Natural killer cell treated with Interleukin-12 subunit alpha and Interleukin-12 subunit beta and Interleukin-15 and Interleukin-18, amount 100 ng/mL, for 72 hours (primary cell): ENCODE measurements around the gene HK1. TPM values are rescaled to one million over a fixed set of nuclear protein-coding genes. Genes with fewer than 3 reads are reported as not detected.
"Not testable (repeated sequence)": the region's sequence is repeated elsewhere in the genome, so short reads cannot be mapped to it uniquely, and the experiment has no call there.

Source experiments
- ATAC-seq, 2 donors: fragments of 150-1000 bp; cut with Tn5 transposase in 1 of 2; sonication (Bioruptor Pico), chemical (Tn5 transposase) in 1 of 2; 2 replicates each; pipeline ENCODE4 v1.10.0; 2021
- DNase-seq: peaks from one replicate; pipeline ENCODE4 v3.0.0; 2022; ENCODE audit warnings: low spot score
- H3K27ac Mint-ChIP-seq, 2 donors: 1 replicate in 1 of 2; 2 replicates in 1 of 2; pipeline ENCODE4 v1.8.0; 2022; ENCODE audit warnings: mixed read lengths in 2 of 2, mild to moderate bottlenecking in 1 of 2, moderate library complexity in 1 of 2
- H3K27me3 Mint-ChIP-seq, 2 donors: 1 replicate in 1 of 2; 2 replicates in 1 of 2; pipeline ENCODE4 v1.8.0; 2022; ENCODE audit warnings: mixed read lengths in 2 of 2
- H3K36me3 Mint-ChIP-seq: one replicate; pipeline ENCODE4 v1.8.0; 2022; ENCODE audit warnings: mixed read lengths
- H3K4me1 Mint-ChIP-seq, 2 donors: 1 replicate in 1 of 2; 2 replicates in 1 of 2; pipeline ENCODE4 v1.8.0; 2022; ENCODE audit warnings: low read depth in 2 of 2, mixed read lengths in 2 of 2, mild to moderate bottlenecking in 1 of 2
- H3K4me3 Mint-ChIP-seq: one replicate; pipeline ENCODE4 v1.8.0; 2022; ENCODE audit warnings: mixed read lengths
- H3K9me3 Mint-ChIP-seq: 2 replicates; pipeline ENCODE4 v1.8.0; 2022; ENCODE audit warnings: mixed read lengths
- total RNA-seq, 2 donors: library from RNA; stranded (reverse); gene quantifications; one replicate each; pipeline ENCODE4 v1.2.3, GENCODE V29; 2022

The HK1 gene
- total RNA-seq, 2 donors from 2014 or later: 169 to 185 TPM

DNA sequence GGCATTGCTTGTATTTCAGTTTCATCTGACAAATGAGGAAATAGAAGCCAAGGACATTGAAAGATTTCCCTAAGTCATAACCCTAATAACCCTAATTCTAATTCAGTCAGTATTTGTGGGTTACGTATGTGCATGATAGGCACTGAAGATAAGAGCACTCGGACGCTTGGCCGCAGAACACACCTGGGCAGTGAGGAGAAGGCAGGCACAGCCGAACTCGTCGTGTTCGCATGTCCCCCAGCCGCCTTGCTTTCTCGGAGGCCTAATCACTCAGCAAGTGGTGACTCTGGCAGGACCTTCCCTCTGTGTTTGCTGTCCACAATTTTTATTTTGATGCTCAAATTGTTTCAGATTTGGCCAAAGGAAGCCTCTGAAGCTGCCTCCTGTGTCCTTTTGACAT is 34.5 kb upstream of the HK1 start:
- ATAC-seq: no peak
- no peak overlapping the region for H3K4me3 Mint-ChIP-seq
- no peaks in the 10 kb centered on the region for H3K27me3 Mint-ChIP-seq
- no peaks in the 10 kb centered on the region for H3K9me3 Mint-ChIP-seq
- peaks cover 0 to 5% of the 10 kb centered on the region in 2 donors for H3K4me1 Mint-ChIP-seq
- no peak overlapping the region for H3K27ac Mint-ChIP-seq
- H3K36me3 Mint-ChIP-seq: no peaks in the 10 kb centered on the region
- no peak for DNase-seq

DNA sequence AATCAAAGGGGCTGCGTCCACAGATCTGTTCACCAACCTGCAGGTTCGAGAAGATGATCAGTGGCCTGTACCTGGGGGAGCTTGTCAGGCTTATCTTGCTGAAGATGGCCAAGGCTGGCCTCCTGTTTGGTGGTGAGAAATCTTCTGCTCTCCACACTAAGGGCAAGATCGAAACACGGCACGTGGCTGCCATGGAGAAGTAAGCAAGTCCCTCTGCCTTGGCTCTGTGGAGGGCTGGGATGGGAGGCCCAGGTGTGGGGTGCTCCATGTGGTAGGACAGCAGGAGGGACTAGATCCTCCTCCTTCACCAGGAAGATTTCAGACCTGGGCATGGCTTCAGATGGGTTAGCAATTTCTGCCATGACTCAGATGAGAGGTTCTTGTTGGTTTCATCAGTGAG is 32.3 kb upstream of the HK1 start:
- Mint-ChIP-seq H3K9me3 (no peaks in the 10 kb centered on the region), H3K27ac (no peak overlapping the region), H3K27me3 (no peaks in the 10 kb centered on the region), H3K36me3 (no peaks in the 10 kb centered on the region), H3K4me1 (peaks cover 0 to under 1% of the 10 kb centered on the region in 2 donors), H3K4me3 (no peak overlapping the region)
- no peak for DNase-seq
- ATAC-seq: no peak

DNA sequence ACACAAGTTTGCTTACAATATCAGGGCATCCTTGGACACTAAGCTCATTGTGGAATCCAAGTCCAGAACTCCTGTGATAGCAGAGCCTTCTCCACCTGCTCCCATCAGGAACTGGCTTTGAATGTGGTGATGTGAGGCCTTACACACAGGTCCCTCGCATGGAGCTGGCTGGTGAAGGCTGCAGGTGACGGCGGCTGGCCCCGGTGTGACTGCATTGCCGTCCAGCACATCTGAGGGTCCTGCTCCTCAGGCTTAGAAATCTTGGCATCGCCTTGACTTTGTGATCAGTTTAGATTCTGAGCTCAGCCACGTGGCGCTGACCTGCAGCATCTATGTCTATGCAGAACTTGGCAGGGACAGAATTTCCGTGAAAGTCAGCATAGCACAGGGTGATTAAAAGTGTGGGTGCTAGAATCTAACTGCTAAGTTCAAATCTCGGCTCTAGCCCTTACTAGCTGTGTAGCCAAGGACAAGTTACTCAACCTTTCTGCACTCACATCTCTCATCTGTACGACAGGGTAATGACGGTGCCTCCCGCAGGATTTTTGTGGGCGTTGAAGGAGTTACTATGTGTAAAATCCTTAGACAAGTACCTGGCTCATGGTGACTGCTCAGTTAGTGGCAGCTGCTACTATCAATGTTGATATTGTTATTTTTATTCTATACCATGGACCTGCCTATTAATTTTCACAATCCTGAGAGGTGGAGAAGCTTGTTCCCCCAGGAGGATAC is 31.5 kb upstream of the HK1 start:
- ATAC-seq (no peak), DNase-seq (no peak)
- Mint-ChIP-seq H3K4me3 (no peak overlapping the region), H3K27ac (no peak overlapping the region), H3K4me1 (no peaks in the 10 kb centered on the region), H3K36me3 (no peaks in the 10 kb centered on the region), H3K9me3 (no peaks in the 10 kb centered on the region), H3K27me3 (no peaks in the 10 kb centered on the region)

DNA sequence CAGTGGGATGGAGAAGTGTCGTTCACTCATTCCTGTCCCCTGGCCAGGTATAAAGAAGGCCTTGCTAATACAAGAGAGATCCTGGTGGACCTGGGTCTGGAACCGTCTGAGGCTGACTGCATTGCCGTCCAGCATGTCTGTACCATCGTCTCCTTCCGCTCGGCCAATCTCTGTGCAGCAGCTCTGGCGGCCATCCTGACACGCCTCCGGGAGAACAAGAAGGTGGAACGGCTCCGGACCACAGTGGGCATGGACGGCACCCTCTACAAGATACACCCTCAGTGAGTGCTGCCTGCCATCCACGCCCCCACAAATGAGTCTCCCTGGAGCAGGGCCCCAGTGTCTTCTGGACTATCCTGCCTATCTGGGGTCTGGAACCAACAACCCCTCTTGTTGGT is 31.0 kb upstream of the HK1 start:
- H3K9me3 Mint-ChIP-seq: no peaks in the 10 kb centered on the region

DNA sequence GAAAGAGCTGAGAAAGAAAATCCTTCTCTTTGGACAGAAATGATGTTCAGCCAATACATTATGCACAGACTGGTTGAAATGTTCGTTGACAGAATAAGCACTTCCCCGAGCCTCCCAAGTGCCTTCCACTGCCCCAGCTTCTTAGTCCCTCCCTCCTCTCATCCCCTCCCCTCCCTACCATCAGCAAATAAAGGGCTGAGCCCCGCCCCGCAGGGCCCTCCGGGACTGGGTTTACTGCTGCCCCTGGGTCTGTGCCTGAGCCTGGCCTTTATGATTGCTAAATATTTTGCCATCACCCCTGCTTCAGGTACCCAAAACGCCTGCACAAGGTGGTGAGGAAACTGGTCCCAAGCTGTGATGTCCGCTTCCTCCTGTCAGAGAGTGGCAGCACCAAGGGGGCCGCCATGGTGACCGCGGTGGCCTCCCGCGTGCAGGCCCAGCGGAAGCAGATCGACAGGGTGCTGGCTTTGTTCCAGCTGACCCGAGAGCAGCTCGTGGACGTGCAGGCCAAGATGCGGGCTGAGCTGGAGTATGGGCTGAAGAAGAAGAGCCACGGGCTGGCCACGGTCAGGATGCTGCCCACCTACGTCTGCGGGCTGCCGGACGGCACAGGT is 30.1 kb upstream of the HK1 start:
- ATAC-seq: no peak
- Mint-ChIP-seq H3K27me3 (no peaks in the 10 kb centered on the region), H3K4me1 (no peaks in the 10 kb centered on the region), H3K36me3 (no peaks in the 10 kb centered on the region), H3K9me3 (no peaks in the 10 kb centered on the region), H3K4me3 (no peak overlapping the region), H3K27ac (no peak overlapping the region)
- DNase-seq: no peak

More for the DNA sequence above, 31.0 kb upstream of the HK1 start:
- ATAC-seq: peak in 1 of 2 donors; percentile 41
- H3K27me3 Mint-ChIP-seq: no peaks in the 10 kb centered on the region
- no peaks in the 10 kb centered on the region for H3K36me3 Mint-ChIP-seq
- no peak overlapping the region for H3K27ac Mint-ChIP-seq
- no peak for DNase-seq
- H3K4me3 Mint-ChIP-seq: no peak overlapping the region
- H3K4me1 Mint-ChIP-seq: no peaks in the 10 kb centered on the region

DNA sequence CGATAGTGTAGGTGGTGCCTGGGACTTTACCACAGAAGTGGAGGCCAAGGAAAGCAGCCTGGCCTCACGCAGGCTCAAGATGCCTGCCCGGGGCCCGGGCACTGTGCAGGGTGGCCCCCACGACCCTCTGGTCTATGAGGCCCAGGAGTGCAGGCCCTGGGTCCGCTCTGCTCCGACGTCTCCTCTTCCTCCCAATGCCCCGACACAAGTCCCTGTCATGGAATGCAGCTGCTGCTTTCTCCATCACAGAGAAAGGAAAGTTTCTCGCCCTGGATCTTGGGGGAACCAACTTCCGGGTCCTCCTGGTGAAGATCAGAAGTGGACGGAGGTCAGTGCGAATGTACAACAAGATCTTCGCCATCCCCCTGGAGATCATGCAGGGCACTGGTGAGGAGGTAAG is 28.3 kb upstream of the HK1 start:
- Mint-ChIP-seq H3K36me3 (no peaks in the 10 kb centered on the region), H3K4me1 (no peaks in the 10 kb centered on the region), H3K27me3 (no peaks in the 10 kb centered on the region), H3K4me3 (no peak overlapping the region), H3K9me3 (no peaks in the 10 kb centered on the region), H3K27ac (no peak overlapping the region)
- DNase-seq (no peak), ATAC-seq (no peak)

DNA sequence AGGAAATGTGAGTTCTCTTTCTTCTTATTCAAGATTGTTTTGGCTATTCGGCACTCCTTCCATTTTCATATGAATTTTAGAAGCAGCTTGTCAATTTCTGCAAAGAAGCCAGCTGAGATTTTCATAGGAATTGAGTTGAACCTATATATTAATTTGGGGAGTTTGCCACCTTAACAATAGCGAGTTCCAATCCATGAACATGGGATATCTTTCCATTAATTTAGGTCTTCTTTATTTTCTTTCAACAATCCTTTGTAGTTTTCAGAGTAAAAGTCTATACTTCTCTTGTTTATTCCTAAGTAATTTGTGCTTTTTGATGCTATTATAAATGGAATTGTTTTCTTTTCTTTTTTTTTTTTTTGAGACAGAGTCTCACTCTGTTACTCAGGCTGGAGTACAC is 26.9 kb upstream of the HK1 start:
- H3K4me3 Mint-ChIP-seq, H3K27ac Mint-ChIP-seq, H3K36me3 Mint-ChIP-seq, DNase-seq, ATAC-seq, H3K4me1 Mint-ChIP-seq, H3K27me3 Mint-ChIP-seq, H3K9me3 Mint-ChIP-seq: not testable (repeated sequence)

DNA sequence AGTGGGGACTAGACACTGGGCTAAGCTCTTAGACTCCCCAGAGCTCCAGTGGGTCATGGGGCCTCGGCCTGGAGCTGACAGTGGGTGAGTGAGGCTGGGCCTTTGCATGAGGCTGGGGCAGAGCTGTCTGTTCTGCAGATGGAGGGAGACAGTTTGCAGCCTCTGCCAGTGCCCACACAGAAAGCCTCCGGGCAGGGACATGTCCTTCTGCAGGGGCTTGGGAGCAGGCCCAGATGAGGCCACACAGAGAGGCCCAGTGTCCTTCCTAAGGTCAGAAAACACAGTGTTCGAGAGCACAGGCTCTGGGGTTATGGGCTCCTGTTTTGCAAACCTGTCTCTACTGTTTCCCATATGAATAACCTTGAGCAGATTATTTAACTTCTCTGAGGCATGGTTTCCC is 25.1 kb upstream of the HK1 start:
- Mint-ChIP-seq H3K4me1 (no peaks in the 10 kb centered on the region), H3K9me3 (no peaks in the 10 kb centered on the region), H3K27me3 (no peaks in the 10 kb centered on the region), H3K27ac (no peak overlapping the region), H3K4me3 (no peak overlapping the region), H3K36me3 (no peaks in the 10 kb centered on the region)
- no peak for ATAC-seq
- no peak for DNase-seq

DNA sequence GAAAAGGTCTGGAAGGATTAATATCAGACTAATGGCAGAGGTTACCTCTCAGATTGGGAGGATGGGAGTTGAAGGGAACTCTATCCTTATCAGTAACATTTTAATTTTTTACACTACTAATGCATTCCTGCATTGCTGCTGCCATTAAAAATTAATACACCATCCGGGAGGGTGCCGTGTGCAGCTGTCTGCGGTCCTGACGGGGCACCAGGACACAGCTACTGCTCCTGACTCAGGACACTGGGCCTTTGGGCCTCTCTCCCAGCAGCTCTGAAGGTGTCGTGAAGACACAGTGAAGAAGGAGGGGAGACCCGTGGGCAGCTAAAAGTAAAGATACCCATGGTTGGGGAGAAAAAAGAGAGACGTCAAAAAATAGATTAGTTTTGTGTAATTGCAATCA is 23.4 kb upstream of the HK1 start:
- no peak overlapping the region for H3K27ac Mint-ChIP-seq
- no peak for ATAC-seq
- no peaks in the 10 kb centered on the region for H3K36me3 Mint-ChIP-seq
- DNase-seq: no peak
- no peaks in the 10 kb centered on the region for H3K9me3 Mint-ChIP-seq
- H3K4me1 Mint-ChIP-seq: no peaks in the 10 kb centered on the region
- H3K27me3 Mint-ChIP-seq: no peaks in the 10 kb centered on the region
- H3K4me3 Mint-ChIP-seq: no peak overlapping the region

DNA sequence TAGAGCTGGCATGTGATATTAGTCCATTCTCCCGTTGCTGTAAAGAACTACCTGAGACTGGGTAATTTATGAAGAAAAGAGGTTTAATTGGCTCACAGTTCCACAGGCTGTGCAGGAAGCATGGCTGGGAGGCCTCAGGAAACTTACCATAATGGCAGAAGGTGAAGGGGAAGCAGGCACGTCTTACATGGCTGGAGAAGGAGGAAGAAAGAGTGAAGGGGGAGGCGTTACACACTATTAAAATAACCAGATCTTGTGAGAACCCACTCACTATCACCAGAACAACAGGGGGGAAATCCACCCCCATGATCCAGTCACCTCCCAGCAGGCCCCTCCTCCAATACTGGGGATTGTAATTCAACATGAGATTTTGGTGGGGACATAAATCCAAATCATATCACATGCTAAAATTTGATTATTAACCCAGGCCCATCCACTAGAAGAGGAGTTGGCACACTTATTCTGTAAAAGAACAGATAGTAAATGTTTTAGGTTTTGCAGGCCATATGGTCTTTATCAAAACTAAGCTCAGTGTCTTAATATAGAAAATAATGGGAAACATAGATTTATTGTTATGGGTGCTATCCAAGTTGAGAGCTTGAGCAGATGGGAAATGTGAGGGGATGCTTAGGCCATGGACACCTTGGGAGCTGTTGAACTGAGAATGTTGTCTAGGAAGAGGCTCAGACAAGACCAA is 18.6 kb upstream of the HK1 start:
- H3K4me1 Mint-ChIP-seq: peaks cover 8 to 19% of the 10 kb centered on the region in 2 donors
- no peaks in the 10 kb centered on the region for H3K36me3 Mint-ChIP-seq
- H3K9me3 Mint-ChIP-seq: no peaks in the 10 kb centered on the region
- no peak for DNase-seq
- H3K4me3 Mint-ChIP-seq: no peak overlapping the region
- ATAC-seq: no peak
- no peaks in the 10 kb centered on the region for H3K27me3 Mint-ChIP-seq
- H3K27ac Mint-ChIP-seq: no peak overlapping the region

DNA sequence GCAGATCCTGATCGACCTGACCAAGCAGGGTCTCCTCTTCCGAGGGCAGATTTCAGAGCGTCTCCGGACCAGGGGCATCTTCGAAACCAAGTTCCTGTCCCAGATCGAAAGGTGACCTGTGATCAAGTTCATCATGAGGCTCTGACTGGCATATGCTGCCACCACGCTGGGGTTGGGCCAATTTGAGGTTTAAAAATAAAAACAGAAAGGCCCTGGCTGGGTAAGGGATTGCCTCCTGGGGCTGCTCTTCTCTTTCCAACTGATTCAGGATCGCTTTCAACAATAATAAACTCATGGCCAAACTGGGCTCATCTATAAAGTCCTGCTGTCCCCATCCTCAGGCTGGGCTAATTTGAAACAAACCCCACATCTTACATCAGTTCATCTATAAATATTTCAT is 17.1 kb upstream of the HK1 start:
- ATAC-seq (no peak), DNase-seq (no peak)
- H3K4me1 Mint-ChIP-seq: peaks cover 8 to 19% of the 10 kb centered on the region in 2 donors
- no peaks in the 10 kb centered on the region for H3K9me3 Mint-ChIP-seq
- peaks cover 0 to 3% of the 10 kb centered on the region in 2 donors for H3K27me3 Mint-ChIP-seq
- no peak overlapping the region for H3K27ac Mint-ChIP-seq
- H3K4me3 Mint-ChIP-seq: no peak overlapping the region
- H3K36me3 Mint-ChIP-seq: no peaks in the 10 kb centered on the region

DNA sequence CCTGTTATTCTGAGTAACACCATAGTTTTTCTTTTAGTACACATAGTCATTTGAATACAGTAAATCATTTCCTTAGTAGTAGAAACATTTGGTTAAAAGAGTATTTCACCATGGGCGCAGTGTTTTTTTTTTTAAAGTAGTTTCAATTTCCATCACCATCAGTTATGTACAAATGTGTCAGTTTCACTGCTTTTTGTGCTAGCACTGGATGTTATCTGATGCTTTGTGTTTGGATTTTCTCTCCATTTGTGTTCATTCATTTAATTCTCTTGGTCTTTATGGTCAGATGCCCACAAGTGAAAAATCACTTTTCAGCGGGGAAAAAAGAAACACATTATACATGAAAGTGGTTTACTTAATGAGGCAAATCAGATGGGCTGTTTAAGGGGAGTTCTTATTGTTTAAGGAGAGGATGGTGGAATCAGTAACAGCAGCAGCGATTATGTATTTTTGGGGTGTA is 16.0 kb upstream of the HK1 start:
- H3K4me3 Mint-ChIP-seq: peak overlapping the region; percentile 77
- H3K36me3 Mint-ChIP-seq: no peaks in the 10 kb centered on the region
- no peaks in the 10 kb centered on the region for H3K9me3 Mint-ChIP-seq
- peak overlapping the region; percentile 16 to 70 for H3K27ac Mint-ChIP-seq
- ATAC-seq (peak; percentile 80 to 84), DNase-seq (no peak)
- H3K4me1 Mint-ChIP-seq: peaks cover 8 to 19% of the 10 kb centered on the region in 2 donors
- H3K27me3 Mint-ChIP-seq: peaks cover 0 to 5% of the 10 kb centered on the region in 2 donors

DNA sequence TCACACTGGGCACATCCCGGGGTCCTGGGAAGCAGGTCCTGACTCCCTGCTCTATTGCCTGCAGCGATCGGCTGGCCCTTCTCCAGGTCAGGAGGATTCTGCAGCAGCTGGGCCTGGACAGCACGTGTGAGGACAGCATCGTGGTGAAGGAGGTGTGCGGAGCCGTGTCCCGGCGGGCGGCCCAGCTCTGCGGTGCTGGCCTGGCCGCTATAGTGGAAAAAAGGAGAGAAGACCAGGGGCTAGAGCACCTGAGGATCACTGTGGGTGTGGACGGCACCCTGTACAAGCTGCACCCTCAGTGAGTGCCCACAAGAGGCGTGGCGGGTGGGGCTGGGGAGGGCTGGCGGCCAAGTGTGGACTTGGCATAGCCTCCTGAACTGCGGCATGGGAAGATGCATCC is 12.8 kb upstream of the HK1 start:
- Mint-ChIP-seq H3K27me3 (peaks cover 9 to 11% of the 10 kb centered on the region in 2 donors), H3K4me1 (peaks cover 8 to 19% of the 10 kb centered on the region in 2 donors), H3K4me3 (no peak overlapping the region), H3K36me3 (no peaks in the 10 kb centered on the region), H3K9me3 (no peaks in the 10 kb centered on the region), H3K27ac (no peak overlapping the region)
- no peak for DNase-seq
- peak in 1 of 2 donors; percentile 20 for ATAC-seq

DNA sequence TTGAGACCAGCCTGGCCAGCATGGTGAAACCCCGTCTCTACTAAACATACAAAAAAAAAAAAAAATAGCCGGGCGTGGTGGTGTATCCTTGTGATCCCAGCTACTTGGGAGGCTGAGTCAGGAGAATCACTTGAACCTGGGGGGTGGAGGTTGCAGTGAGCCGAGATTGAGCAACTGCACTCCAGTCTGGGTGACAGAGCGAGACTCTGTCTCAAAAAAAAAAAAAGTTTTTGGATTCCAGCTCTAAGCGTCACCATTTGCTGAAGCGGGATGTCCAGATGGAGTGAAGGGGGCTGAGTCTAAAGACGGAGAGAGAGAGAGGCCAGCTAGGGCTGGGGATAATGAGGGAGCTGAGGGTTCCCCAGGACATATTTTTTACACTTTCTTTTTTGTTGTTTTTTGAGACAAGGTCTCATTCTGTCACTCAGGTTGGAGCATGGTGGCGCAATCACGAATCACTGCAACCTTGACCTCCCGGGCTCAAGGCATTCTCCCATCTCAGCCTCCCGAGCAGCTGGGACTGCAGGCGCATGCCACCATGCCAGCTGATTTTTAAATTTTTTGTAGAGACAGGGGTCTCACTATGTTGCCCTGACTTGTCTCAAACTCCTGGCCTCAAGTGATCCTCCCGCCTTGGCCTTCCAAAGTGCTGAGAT is 9.4 kb upstream of the HK1 start:
- ATAC-seq: no peak
- H3K27me3 Mint-ChIP-seq: peaks cover 9 to 11% of the 10 kb centered on the region in 2 donors
- H3K4me3 Mint-ChIP-seq: no peak overlapping the region
- no peaks in the 10 kb centered on the region for H3K36me3 Mint-ChIP-seq
- H3K9me3 Mint-ChIP-seq: no peaks in the 10 kb centered on the region
- H3K4me1 Mint-ChIP-seq: no peaks in the 10 kb centered on the region
- H3K27ac Mint-ChIP-seq: no peak overlapping the region
- no peak for DNase-seq
